GM23338 (cell line): Measurements from ENCODE around the gene HSCB. TPM values are rescaled to one million over a fixed set of nuclear protein-coding genes. Genes with fewer than 3 reads are reported as not detected.
A peak's percentile ranks its signal among the peaks of the same experiment; 100 is the strongest.

Source experiments
- ATAC-seq: fragments of 200-7000 bp; cut with Tn5 transposase; 3 replicates; pipeline ENCODE4 v1.9.1; 2020
- DNase-seq: peaks from one replicate; pipeline ENCODE4 v3.0.0-alpha.2; 2015; ENCODE audit warnings: low spot score
- H2AFZ ChIP-seq: fragments of 200-600 bp; sonication (generic); 2 replicates; pipeline ENCODE4 v1.8.0; 2016; ENCODE audit warnings: antibody characterized with exemption, mild to moderate bottlenecking, moderate library complexity
- H3F3A ChIP-seq: fragments of 200-600 bp; sonication (generic); replicated peaks from 2 replicates; pipeline ENCODE4 v1.8.0; 2017; ENCODE audit warnings: antibody characterized with exemption, mixed run types, low read depth
- H3K27ac ChIP-seq: fragments of 200-600 bp; sonication (generic); 2 replicates; pipeline ENCODE4 v1.6.1; 2016; ENCODE audit warnings: low read depth
- H3K27me3 ChIP-seq: fragments of 200-600 bp; sonication (generic); 2 replicates; pipeline ENCODE4 v1.8.0; 2016; ENCODE audit warnings: mild to moderate bottlenecking, mixed run types, moderate library complexity; ENCODE audit not compliant: insufficient read depth
- H3K36me3 ChIP-seq: fragments of 200-600 bp; sonication (generic); 2 replicates; pipeline ENCODE4 v1.8.0; 2016; ENCODE audit warnings: mild to moderate bottlenecking; ENCODE audit not compliant: insufficient read depth
- H3K4me1 ChIP-seq: fragments of 200-600 bp; sonication (generic); 2 replicates; pipeline ENCODE4 v1.8.0; 2016; ENCODE audit warnings: mild to moderate bottlenecking, moderate library complexity; ENCODE audit not compliant: insufficient read depth
- H3K4me2 ChIP-seq: fragments of 200-600 bp; sonication (generic); 2 replicates; pipeline ENCODE4 v1.7.1; 2017; ENCODE audit warnings: mixed run types
- H3K4me3 ChIP-seq: fragments of 200-600 bp; sonication (generic); 2 replicates; pipeline ENCODE4 v1.6.1; 2016; ENCODE audit warnings: mixed run types
- H3K79me2 ChIP-seq: fragments of 200-600 bp; sonication (generic); replicated peaks from 2 replicates; pipeline ENCODE4 v1.8.0; 2017; ENCODE audit warnings: mild to moderate bottlenecking; ENCODE audit not compliant: insufficient read depth
- H3K9me2 ChIP-seq: fragments of 200-600 bp; sonication (generic); 2 replicates; pipeline ENCODE4 v1.8.0; 2017; ENCODE audit not compliant: insufficient read depth
- H4K20me1 ChIP-seq: fragments of 200-600 bp; sonication (generic); replicated peaks from 2 replicates; pipeline ENCODE4 v1.8.0; 2017; ENCODE audit warnings: mild to moderate bottlenecking; ENCODE audit not compliant: insufficient read depth
- H3K27ac Mint-ChIP-seq: 2 replicates; pipeline ENCODE4 v1.8.0; 2020; ENCODE audit warnings: inconsistent platforms, mild to moderate bottlenecking, moderate library complexity, mixed read lengths
- H3K27me3 Mint-ChIP-seq: 3 replicates; pipeline ENCODE4 v1.8.0; 2022; ENCODE audit warnings: low read depth, mild to moderate bottlenecking, moderate library complexity, mixed read lengths, inconsistent platforms; ENCODE audit not compliant: insufficient read depth, poor library complexity
- H3K36me3 Mint-ChIP-seq: 3 replicates; pipeline ENCODE4 v1.8.0; 2021; ENCODE audit warnings: low read depth, mild to moderate bottlenecking, inconsistent platforms, moderate library complexity, mixed read lengths
- H3K4me1 Mint-ChIP-seq: 3 replicates; pipeline ENCODE4 v1.8.0; 2020; ENCODE audit warnings: mild to moderate bottlenecking, inconsistent platforms, mixed read lengths
- H3K4me3 Mint-ChIP-seq: 3 replicates; pipeline ENCODE4 v1.8.0; 2021; ENCODE audit warnings: moderate library complexity, mild to moderate bottlenecking, inconsistent platforms, mixed read lengths
- H3K9me3 Mint-ChIP-seq: 3 replicates; pipeline ENCODE4 v1.8.0; 2020; ENCODE audit warnings: moderate library complexity, mild to moderate bottlenecking, inconsistent platforms, mixed read lengths
- CREB1 ChIP-seq: fragments of 250-450 bp; sonication (Bioruptor Pico); IDR thresholded peaks from 2 replicates; pipeline ENCODE4 v1.5.0; 2020; ENCODE audit warnings: low read depth, mild to moderate bottlenecking, moderate library complexity
- ETS1 ChIP-seq: IDR thresholded peaks from 2 replicates; pipeline ENCODE4 v1.6.1; 2016; ENCODE audit warnings: antibody characterized with exemption
- REST ChIP-seq: IDR thresholded peaks from one replicate; pipeline ENCODE4 v1.6.1; 2018; ENCODE audit warnings: antibody characterized with exemption; ENCODE audit not compliant: unreplicated experiment
- STAT1 ChIP-seq: IDR thresholded peaks from one replicate; pipeline ENCODE4 v1.6.1; 2016; ENCODE audit warnings: antibody characterized with exemption; ENCODE audit not compliant: unreplicated experiment
- ZNF114 ChIP-seq: fragments of 250-450 bp; sonication (Bioruptor Pico); IDR thresholded peaks from 2 replicates; pipeline ENCODE4 v1.5.0; 2020; ENCODE audit warnings: mild to moderate bottlenecking, moderate library complexity
- ZNF462 ChIP-seq: fragments of 250-450 bp; sonication (Bioruptor Pico); IDR thresholded peaks from 2 replicates; pipeline ENCODE4 v1.5.0; 2020; ENCODE audit warnings: mild to moderate bottlenecking, moderate library complexity
- polyA plus RNA-seq: library from polyadenylated mRNA; unstranded; fragments of >200 nt; fragmentation: Nextera tagmentation; extraction: Ambion mirVana; gene quantifications from 2 replicates; pipeline ENCODE4 v1.2.1, GENCODE V29; 2016
- total RNA-seq: library from RNA; depleted of rRNA; stranded (reverse); fragments of >200 nt; shearing (Covaris generic); gene quantifications from 2 replicates; pipeline ENCODE4 v1.2.3, GENCODE V29; 2014

Gene HSCB
- total and polyA plus RNA-seq, 2 experiments from 2014 or later = 18.6 to 30.9 TPM

- no peak for TF ChIP-seq REST
These were observed 13.8 kb upstream of the HSCB start (continued) for GRCh38 chr22:28728002-28728401.

- Histone ChIP-seq H4K20me1 (peaks cover 3% of the 10 kb centered on the region), H3K36me3 (peaks cover 37% of the 10 kb centered on the region), H3K27ac (peak overlapping the region; percentile 39; the same call in 1 of the 2 replicates), H3K27me3 (no peaks in the 10 kb centered on the region), H2AFZ (no peak overlapping the region), H3K9me2 (no peaks in the 10 kb centered on the region), H3K4me3 (no peak overlapping the region), H3K79me2 (peaks cover 32% of the 10 kb centered on the region), H3K4me2 (no peak overlapping the region), H3F3A (peaks cover 7% of the 10 kb centered on the region; the same call in 1 of the 2 replicates), H3K4me1 (no peaks in the 10 kb centered on the region)
- Mint-ChIP-seq H3K4me1 (peaks cover under 1% of the 10 kb centered on the region; the same call in 2 of the 3 replicates), H3K9me3 (no peaks in the 10 kb centered on the region), H3K27me3 (peaks cover 6% of the 10 kb centered on the region), H3K27ac (peak overlapping the region; percentile 73), H3K36me3 (peaks cover 76% of the 10 kb centered on the region), H3K4me3 (no peak overlapping the region)
- ATAC-seq = no peak
- TF ChIP-seq REST (no peak), ZNF114 (CRISPR knock-in tag) (no peak), STAT1 (no peak), ETS1 (no peak), ZNF462 (CRISPR knock-in tag) (no peak), CREB1 (CRISPR knock-in tag) (no peak)
- DNase-seq = no peak
These were observed 13.1 kb upstream of the HSCB start for GRCh38 chr22:28728621-28729313.
